MCF 10A (cell line): ENCODE measurements around the gene CNOT9. TPM values are rescaled to one million over a fixed set of nuclear protein-coding genes. Genes with fewer than 3 reads are reported as not detected.
"Not testable (repeated sequence)": the region's sequence is repeated elsewhere in the genome, so short reads cannot be mapped to it uniquely, and the experiment has no call there.

ENCODE experiments used
- Bru-seq: library from RNA; stranded (reverse); fragments of 400-500 nt; gene quantifications from one replicate; lab custom pipeline; 2021; lab: Mats Ljungman, UMichigan
- BruChase-seq, 2 experiments: library from RNA; stranded (reverse); fragments of 400-500 nt; gene quantifications; one replicate each; lab custom pipeline; 2021; lab: Mats Ljungman, UMichigan
- BruUV-seq: library from RNA; stranded (reverse); fragments of 400-500 nt; replicated peaks from 2 replicates; lab custom pipeline; 2021; lab: Mats Ljungman, UMichigan
- CTCF ChIA-PET: fragments of 300-600 bp; sonication (Branson Sonifier 250); formaldehyde crosslinking; extraction: SDS; loops from one replicate; lab custom pipeline; 2021; ENCODE audit warnings: antibody characterized with exemption, inconsistent platforms; lab: Yijun Ruan, JAX
- POLR2A ChIA-PET: fragments of 300-600, 350-650 bp; sonication (Branson Sonifier 250); formaldehyde crosslinking; extraction: SDS; loops from one replicate; lab custom pipeline; 2020; ENCODE audit warnings: antibody characterized with exemption, inconsistent platforms; lab: Yijun Ruan, JAX
- DNase-seq: peaks from one replicate; pipeline ENCODE4 v3.0.0-alpha.2; 2018; ENCODE audit not compliant: unreplicated experiment
- H3K27ac Mint-ChIP-seq: one replicate; pipeline ENCODE4 v1.8.0; 2022; ENCODE audit warnings: mild to moderate bottlenecking, low read depth, mixed read lengths; ENCODE audit not compliant: unreplicated experiment
- H3K27me3 Mint-ChIP-seq: one replicate; pipeline ENCODE4 v1.8.0; 2022; ENCODE audit warnings: mixed read lengths; ENCODE audit not compliant: insufficient read depth, unreplicated experiment
- H3K36me3 Mint-ChIP-seq: one replicate; pipeline ENCODE4 v1.8.0; 2022; ENCODE audit warnings: mild to moderate bottlenecking, moderate library complexity, mixed read lengths; ENCODE audit not compliant: insufficient read depth, unreplicated experiment
- H3K4me1 Mint-ChIP-seq: one replicate; pipeline ENCODE4 v1.8.0; 2022; ENCODE audit warnings: mixed read lengths; ENCODE audit not compliant: insufficient read depth, unreplicated experiment
- H3K4me3 Mint-ChIP-seq: one replicate; pipeline ENCODE4 v1.8.0; 2022; ENCODE audit warnings: mild to moderate bottlenecking, moderate library complexity, mixed read lengths; ENCODE audit not compliant: unreplicated experiment
- H3K9me3 Mint-ChIP-seq: one replicate; pipeline ENCODE4 v1.8.0; 2022; ENCODE audit warnings: mixed read lengths; ENCODE audit not compliant: unreplicated experiment
- intact Hi-C: fragments of 100-400 bp; cut with micrococcal nuclease; formaldehyde crosslinking; loops from 2 replicates; pipeline ENCODE4 v1.14.1; 2022
- long read RNA-seq: library from polyadenylated mRNA; stranded (forward); transcript quantifications from one replicate; pipeline ENCODE4 v2.0.0, GENCODE V29; 2022
- total RNA-seq: library from RNA; stranded (reverse); gene quantifications from 2 replicates; pipeline ENCODE4 v1.2.3, GENCODE V29; 2022
- TF ChIP-seq, protein P1 (sequence below): fragments of 200-600 bp; IDR thresholded peaks from one replicate; pipeline ENCODE4 v1.8.0; 2022; ENCODE audit warnings: antibody characterized with exemption, mild to moderate bottlenecking; ENCODE audit not compliant: unreplicated experiment

The CNOT9 gene, protein sequence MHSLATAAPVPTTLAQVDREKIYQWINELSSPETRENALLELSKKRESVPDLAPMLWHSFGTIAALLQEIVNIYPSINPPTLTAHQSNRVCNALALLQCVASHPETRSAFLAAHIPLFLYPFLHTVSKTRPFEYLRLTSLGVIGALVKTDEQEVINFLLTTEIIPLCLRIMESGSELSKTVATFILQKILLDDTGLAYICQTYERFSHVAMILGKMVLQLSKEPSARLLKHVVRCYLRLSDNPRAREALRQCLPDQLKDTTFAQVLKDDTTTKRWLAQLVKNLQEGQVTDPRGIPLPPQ
- total RNA-seq (64.9 and 66.1 TPM in 2 replicates), Bru-seq, nascent RNA (percentile 90 among the genes with signal in this experiment), BruChase-seq, experiment 1, labeled RNA remaining after a 6-hour chase (percentile 96 among the genes with signal in this experiment), BruChase-seq, experiment 2, labeled RNA remaining after a 2-hour chase (percentile 95 among the genes with signal in this experiment)
- long read RNA-seq, full-length matches to known transcripts = 39 of 48 reads
- long read RNA-seq, partial matches to known transcripts = 1 of 48 reads
- long read RNA-seq, other reads (novel, unspliced or antisense) = 8 of 48 reads

DNA sequence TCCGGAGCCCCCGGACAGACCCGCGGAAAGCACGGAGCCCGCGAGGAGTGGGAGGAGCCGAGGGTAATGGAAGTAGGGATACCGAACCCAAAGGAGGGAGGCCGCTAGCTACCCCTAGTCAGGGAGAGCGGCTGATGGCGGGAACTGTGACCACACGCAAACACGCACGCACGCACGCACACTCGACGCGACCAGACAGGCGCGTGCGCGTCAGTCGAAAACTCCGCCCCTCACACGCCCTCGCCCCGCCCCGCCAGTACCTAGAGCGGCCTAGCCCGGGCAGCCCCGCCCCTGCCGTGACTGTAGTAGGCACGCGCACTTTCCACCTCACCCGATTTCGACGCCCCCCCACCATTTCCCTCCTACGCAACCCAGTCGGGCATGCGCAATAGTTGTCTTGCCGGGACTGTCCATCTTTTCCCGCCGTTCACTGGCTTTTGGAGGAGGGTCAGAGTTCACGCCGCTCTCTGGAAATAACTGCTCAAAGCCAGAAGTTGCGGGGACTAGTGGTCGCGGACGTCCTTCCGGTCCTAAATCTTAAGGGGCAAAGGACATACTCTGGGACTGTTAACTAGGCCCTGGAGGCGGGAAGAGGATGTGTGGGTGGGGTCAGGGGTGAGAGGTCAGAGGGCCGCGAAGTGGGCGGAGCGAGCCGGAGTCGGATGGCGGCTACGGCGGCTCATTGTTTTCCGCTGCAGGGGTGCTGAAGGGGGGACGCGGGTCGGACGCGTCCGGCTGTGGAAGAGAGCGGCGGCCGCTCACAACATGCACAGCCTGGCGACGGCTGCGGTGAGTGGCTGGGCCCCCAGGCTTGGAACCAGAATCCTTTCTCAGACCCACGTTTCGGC lies at the start of gene CNOT9, which contains the start of gene USP37:
TSS of gene CNOT9 (plus strand) at position 650 of the 848 bp plus-strand sequence. CDS start at position 766, 116 bp downstream.
TSS of gene USP37 (minus strand) at position 162 of the 848 bp plus-strand sequence. CDS start 9,698 bp downstream, outside the sequence.
- Mint-ChIP-seq H3K27me3 (no peaks in the 10 kb centered on the region), H3K4me1 (peaks cover 40% of the 10 kb centered on the region), H3K27ac (peak within 1 kb of the TSS; percentile 86), H3K9me3 (no peaks in the 10 kb centered on the region), H3K36me3 (peaks cover 21% of the 10 kb centered on the region), H3K4me3 (peak within 1 kb of the TSS; percentile 92)
- POLR2A ChIA-PET = interaction anchor here (0.9 to 2.2 kb wide), 5 partner anchors 39 to 282 kb away, joined by 3 to 10 read pairs (median 6); partner anchors contain the start of genes BCS1L, PLCD4 and RNF25
- intact Hi-C loops = loop anchor here (2.0 kb wide), 2 partner anchors 80 to 172 kb away; no protein-coding TSS in a partner anchor
- TF ChIP-seq, protein P1, sequence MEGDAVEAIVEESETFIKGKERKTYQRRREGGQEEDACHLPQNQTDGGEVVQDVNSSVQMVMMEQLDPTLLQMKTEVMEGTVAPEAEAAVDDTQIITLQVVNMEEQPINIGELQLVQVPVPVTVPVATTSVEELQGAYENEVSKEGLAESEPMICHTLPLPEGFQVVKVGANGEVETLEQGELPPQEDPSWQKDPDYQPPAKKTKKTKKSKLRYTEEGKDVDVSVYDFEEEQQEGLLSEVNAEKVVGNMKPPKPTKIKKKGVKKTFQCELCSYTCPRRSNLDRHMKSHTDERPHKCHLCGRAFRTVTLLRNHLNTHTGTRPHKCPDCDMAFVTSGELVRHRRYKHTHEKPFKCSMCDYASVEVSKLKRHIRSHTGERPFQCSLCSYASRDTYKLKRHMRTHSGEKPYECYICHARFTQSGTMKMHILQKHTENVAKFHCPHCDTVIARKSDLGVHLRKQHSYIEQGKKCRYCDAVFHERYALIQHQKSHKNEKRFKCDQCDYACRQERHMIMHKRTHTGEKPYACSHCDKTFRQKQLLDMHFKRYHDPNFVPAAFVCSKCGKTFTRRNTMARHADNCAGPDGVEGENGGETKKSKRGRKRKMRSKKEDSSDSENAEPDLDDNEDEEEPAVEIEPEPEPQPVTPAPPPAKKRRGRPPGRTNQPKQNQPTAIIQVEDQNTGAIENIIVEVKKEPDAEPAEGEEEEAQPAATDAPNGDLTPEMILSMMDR = no peak
- CTCF ChIA-PET = interaction anchor here (0.9 kb wide), 1 partner anchor 142 kb away, joined by 3 read pairs; the partner anchor contains the start of gene TTLL4
- BruUV-seq = no TSS peak
- DNase-seq = peak; percentile 98

- POLR2A ChIA-PET = no interaction called here
- TF ChIP-seq, protein P1 = no peak
Observed at GRCh38 chr2:218518876-218519275, 49.8 kb upstream of the CNOT9 start.

DNA sequence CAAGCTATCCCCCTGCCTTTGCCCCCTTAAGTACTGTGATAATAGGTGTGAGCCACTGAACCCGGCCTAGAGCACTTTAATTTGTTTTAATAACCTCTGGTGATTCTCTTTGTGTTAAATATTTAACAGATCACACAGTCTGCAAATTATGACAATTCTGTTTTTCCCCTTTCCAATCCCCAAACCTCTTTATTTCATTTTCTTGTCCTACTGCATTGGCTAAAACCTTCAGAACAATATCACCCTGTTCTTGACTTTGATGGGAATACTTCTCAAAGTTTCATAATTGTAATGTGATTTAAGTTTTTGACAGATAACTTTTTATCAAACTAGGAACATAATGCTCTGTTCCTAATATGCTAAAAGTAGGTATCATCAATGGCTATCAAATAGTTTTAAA lies 45.0 kb upstream of the CNOT9 start:
- H3K9me3 Mint-ChIP-seq = peaks cover 5% of the 10 kb centered on the region
- ChIA-PET POLR2A (no interaction called here), CTCF (no interaction called here)
- peaks cover 69% of the 10 kb centered on the region for H3K36me3 Mint-ChIP-seq
- BruUV-seq = no TSS peak
- intact Hi-C loops = no loop called here
- DNase-seq = no peak
- H3K4me1 Mint-ChIP-seq = no peaks in the 10 kb centered on the region
- no peaks in the 10 kb centered on the region for H3K27me3 Mint-ChIP-seq
- TF ChIP-seq, protein P1 = no peak
- H3K27ac Mint-ChIP-seq = no peak overlapping the region
- H3K4me3 Mint-ChIP-seq = no peak overlapping the region

More at GRCh38 chr2:218518876-218519275, 49.8 kb upstream of the CNOT9 start:
- DNase-seq = no peak
- Mint-ChIP-seq H3K9me3 (no peaks in the 10 kb centered on the region), H3K4me1 (no peaks in the 10 kb centered on the region), H3K27ac (no peak overlapping the region), H3K4me3 (no peak overlapping the region), H3K36me3 (peaks cover 49% of the 10 kb centered on the region), H3K27me3 (no peaks in the 10 kb centered on the region)
- CTCF ChIA-PET = no interaction called here
- intact Hi-C loops = no loop called here
- no TSS peak for BruUV-seq

DNA sequence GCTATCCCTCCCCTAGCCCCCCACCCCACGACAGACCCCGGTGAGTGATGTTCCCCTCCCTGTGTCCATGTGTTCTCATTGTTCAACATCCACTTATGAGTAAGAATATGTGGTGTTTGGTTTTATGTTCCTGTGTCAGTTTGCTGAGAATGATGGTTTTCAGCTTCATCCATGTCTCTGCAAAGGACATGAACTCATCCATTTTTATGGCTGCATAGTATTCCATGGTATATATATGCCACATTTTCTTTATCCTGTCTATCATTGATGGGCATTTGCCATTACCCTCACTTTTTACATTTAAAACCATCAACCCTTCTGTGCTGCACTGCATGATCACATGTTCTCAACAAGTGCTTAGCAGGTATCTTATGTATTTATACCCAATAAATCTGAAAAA lies 40.2 kb upstream of the CNOT9 start:
- H3K27me3 Mint-ChIP-seq, DNase-seq, intact Hi-C loops, H3K27ac Mint-ChIP-seq, H3K9me3 Mint-ChIP-seq, BruUV-seq, H3K4me3 Mint-ChIP-seq, H3K4me1 Mint-ChIP-seq, POLR2A ChIA-PET: not testable (repeated sequence)
- CTCF ChIA-PET = interaction anchor here (0.7 kb wide), 1 partner anchor 139 kb away, joined by 3 read pairs; no protein-coding TSS in a partner anchor
- peaks cover 86% of the 10 kb centered on the region for H3K36me3 Mint-ChIP-seq
